ENCODE results near the gene BGLAP.
A peak's percentile ranks its signal among the peaks of the same experiment; 100 is the strongest.

Gene BGLAP

DNA sequence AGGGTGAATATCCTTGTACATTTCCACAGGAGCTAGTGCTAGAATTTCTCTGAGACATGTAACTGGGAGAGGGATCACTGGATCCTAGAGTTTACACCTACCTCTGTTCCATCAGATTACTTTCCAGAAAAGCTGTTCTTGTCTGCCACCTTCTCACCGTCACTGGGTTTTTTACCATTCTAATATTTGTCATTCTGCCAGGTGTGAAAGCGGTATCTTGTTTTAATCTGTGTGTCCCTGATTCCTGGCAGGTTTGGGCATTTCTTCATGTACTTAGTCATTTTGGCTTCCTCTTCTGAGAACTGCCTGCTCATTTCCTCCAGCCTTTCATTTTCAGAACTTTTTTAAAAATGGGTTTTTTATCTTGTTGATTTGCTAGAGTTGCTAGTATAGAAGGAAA lies 24.1 kb upstream of the BGLAP start:
- Histone ChIP-seq H3K4me1 (peaks cover 0 to 26% (median 20%) of the 10 kb centered on the region in 4 donors), H3K4me3 (no peak overlapping the region), H3K27ac (peak overlapping the region; percentile 14 to 16), H3K27me3 (no peaks in the 10 kb centered on the region), H3K36me3 (peaks cover 10 to 34% (median 22%) of the 10 kb centered on the region in 3 donors), H3K9me3 (no peaks in the 10 kb centered on the region)
- DNase-seq, result no peak
- intact Hi-C loops (cut with DNase I; ENCODE audit: low total_unique reads), result no loop called here
- TF ChIP-seq, protein P1, sequence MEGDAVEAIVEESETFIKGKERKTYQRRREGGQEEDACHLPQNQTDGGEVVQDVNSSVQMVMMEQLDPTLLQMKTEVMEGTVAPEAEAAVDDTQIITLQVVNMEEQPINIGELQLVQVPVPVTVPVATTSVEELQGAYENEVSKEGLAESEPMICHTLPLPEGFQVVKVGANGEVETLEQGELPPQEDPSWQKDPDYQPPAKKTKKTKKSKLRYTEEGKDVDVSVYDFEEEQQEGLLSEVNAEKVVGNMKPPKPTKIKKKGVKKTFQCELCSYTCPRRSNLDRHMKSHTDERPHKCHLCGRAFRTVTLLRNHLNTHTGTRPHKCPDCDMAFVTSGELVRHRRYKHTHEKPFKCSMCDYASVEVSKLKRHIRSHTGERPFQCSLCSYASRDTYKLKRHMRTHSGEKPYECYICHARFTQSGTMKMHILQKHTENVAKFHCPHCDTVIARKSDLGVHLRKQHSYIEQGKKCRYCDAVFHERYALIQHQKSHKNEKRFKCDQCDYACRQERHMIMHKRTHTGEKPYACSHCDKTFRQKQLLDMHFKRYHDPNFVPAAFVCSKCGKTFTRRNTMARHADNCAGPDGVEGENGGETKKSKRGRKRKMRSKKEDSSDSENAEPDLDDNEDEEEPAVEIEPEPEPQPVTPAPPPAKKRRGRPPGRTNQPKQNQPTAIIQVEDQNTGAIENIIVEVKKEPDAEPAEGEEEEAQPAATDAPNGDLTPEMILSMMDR (IDR thresholded peaks at IDR 0.05), result no peak

- Histone ChIP-seq H3K4me3 (no peak overlapping the region), H3K27me3 (no peaks in the 10 kb centered on the region), H3K27ac (no peak overlapping the region), H3K4me1 (peaks cover 0 to 14% (median 9%) of the 10 kb centered on the region in 4 donors), H3K36me3 (peaks cover 26 to 50% (median 37%) of the 10 kb centered on the region in 3 donors), H3K9me3 (no peaks in the 10 kb centered on the region)
- no peak for DNase-seq
- TF ChIP-seq, protein P1 (IDR thresholded peaks at IDR 0.05), result no peak
- intact Hi-C loops (cut with DNase I; ENCODE audit: low total_unique reads), result no loop called here
Measured at GRCh38 chr1:156220226-156220625, 21.8 kb upstream of the BGLAP start.

DNA sequence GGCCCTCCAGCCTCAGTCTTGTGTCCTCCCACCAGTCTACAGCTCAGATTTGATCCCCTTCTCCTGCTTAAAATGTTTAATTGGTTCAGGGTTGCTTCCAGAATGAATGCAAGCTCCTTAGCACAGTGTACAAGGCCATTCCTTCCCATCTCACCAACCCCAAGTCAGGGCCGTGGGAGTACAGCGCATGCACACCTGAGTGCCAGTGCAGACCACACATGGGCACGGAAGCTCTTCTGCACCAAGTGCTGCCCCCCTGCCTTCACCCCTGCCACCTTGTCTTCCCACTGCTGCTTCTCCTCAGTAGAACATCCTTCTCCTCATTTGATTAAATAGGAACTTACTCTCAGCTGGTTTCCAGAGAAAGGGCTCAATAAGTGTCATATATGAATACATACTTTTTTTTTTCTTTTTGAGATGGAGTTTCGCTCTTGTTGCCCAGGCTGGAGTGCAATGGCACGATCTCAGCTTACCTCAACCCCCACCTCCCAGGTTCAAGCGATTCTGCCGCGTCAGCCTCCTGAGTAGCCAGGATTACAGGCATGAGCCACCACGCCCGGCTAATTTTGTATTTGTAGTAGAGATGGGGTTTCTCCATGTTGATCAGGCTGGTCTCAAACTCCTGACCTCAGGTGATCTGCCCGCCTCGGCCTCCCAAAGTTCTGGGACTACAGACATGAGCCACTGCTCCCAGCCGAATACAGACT lies 19.8 kb upstream of the BGLAP start:
- no peaks in the 10 kb centered on the region for H3K27me3 ChIP-seq
- TF ChIP-seq, protein P1 (IDR thresholded peaks at IDR 0.05), result no peak
- no peaks in the 10 kb centered on the region for H3K9me3 ChIP-seq
- intact Hi-C loops (cut with DNase I; ENCODE audit: low total_unique reads), result no loop called here
- H3K4me1 ChIP-seq, result peaks cover 0 to 14% (median 9%) of the 10 kb centered on the region in 4 donors
- H3K27ac ChIP-seq, result no peak overlapping the region
- H3K4me3 ChIP-seq, result no peak overlapping the region
- DNase-seq, result no peak
- peaks cover 36 to 66% (median 50%) of the 10 kb centered on the region in 3 donors for H3K36me3 ChIP-seq

DNA sequence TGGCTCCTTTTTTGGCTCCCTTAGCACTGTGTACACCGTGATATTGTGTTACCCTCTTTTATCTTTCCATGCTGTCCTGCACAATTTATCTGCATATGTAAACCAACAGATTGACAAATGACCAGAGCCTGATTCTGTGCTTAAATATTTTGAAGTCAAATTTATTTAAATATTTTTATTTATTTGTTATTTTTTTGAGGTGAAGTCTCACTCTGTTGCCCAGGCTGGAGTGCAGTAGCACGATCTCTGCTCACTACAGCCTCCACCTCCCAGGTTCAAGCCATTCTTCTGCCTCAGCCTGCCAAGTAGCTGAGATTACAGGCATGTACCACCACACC lies 16.3 kb upstream of the BGLAP start:
- H3K9me3 ChIP-seq, result no peaks in the 10 kb centered on the region
- intact Hi-C loops (cut with DNase I; ENCODE audit: low total_unique reads), result loop anchor here (1.0 to 5.0 kb wide), 2 partner anchors 78 to 135 kb away; no protein-coding TSS in a partner anchor
- no peak for DNase-seq
- H3K4me1 ChIP-seq, result no peaks in the 10 kb centered on the region
- H3K36me3 ChIP-seq, result peaks cover 42 to 83% (median 48%) of the 10 kb centered on the region in 3 donors
- TF ChIP-seq, protein P1 (IDR thresholded peaks at IDR 0.05), result no peak
- no peaks in the 10 kb centered on the region for H3K27me3 ChIP-seq
- no peak overlapping the region for H3K4me3 ChIP-seq
- no peak overlapping the region for H3K27ac ChIP-seq

DNA sequence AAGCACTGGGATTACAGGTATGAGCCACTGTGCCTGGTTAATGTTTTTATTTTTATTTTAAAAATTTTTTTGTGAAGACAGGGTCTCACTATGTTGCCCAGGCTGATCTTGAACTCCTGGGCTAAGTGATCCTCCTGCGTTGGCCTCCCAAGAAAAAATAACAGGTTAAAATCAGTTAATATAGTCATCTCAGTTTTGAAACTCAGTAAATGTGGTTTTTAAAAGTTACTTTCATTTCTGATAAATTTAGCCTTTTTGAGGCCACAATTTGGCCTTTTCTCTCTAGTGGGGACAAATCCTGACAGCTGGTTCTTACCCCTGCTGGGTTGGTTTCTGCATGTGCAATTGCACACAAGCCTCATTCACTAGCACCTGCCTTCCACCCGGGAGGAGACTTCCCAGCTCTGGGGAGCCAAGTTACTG lies 15.9 kb upstream of the BGLAP start:
- H3K36me3 ChIP-seq, result peaks cover 37 to 78% (median 43%) of the 10 kb centered on the region in 3 donors
- no peak overlapping the region for H3K4me3 ChIP-seq
- TF ChIP-seq, protein P1 (IDR thresholded peaks at IDR 0.05), result no peak
- no peaks in the 10 kb centered on the region for H3K27me3 ChIP-seq
- no peaks in the 10 kb centered on the region for H3K9me3 ChIP-seq
- intact Hi-C loops (cut with DNase I; ENCODE audit: low total_unique reads), result loop anchor here (5.0 kb wide), 1 partner anchor 79 kb away; no protein-coding TSS in a partner anchor
- H3K27ac ChIP-seq, result no peak overlapping the region
- DNase-seq, result no peak
- no peaks in the 10 kb centered on the region for H3K4me1 ChIP-seq
